ENCODE measurements around the gene INPP5B. TPM values are rescaled to one million over a fixed set of nuclear protein-coding genes. Genes with fewer than 3 reads are reported as not detected.
"Not testable (repeated sequence)": the region's sequence is repeated elsewhere in the genome, so short reads cannot be mapped to it uniquely, and the experiment has no call there.

The INPP5B gene
- 10 to 100 TPM; 34.2 to 52.7 TPM for total RNA-seq

- ATAC-seq (peak; percentile 92 to 94), DNase-seq (ENCODE audit: low spot score in 2 of 2) (peak; percentile 65 to 85)
- no peaks in the 10 kb centered on the region for H3K36me3 Mint-ChIP-seq
- peak within 1 kb of the TSS; percentile 96 to 98 for H3K27ac Mint-ChIP-seq
- no peaks in the 10 kb centered on the region for H3K9me3 Mint-ChIP-seq
Observed at GRCh38 chr1:37946703-37947360, at the start of gene INPP5B. TSS of gene INPP5B (minus strand) at chr1:37947053. CDS start at chr1:37946308, 745 bp downstream.

- peaks cover 0 to 18% of the 10 kb centered on the region in 2 donors for H3K36me3 Mint-ChIP-seq
- peak; percentile 45 to 76 for DNase-seq (ENCODE audit: low spot score in 2 of 2)
- peak overlapping the region; percentile 60 to 70 for H3K27ac Mint-ChIP-seq
- ATAC-seq: peak; percentile 79 to 81
- H3K9me3 Mint-ChIP-seq: no peaks in the 10 kb centered on the region
Observed at GRCh38 chr1:37995751-37996345, 49.0 kb upstream of the INPP5B start.

GRCh38 chr1:37994886-37995566 is 48.2 kb upstream of the INPP5B start:
- DNase-seq (ENCODE audit: low spot score in 2 of 2) (no peak), ATAC-seq (no peak)
- Mint-ChIP-seq H3K27ac (peak overlapping the region; percentile 70 to 93), H3K36me3 (peaks cover 3 to 21% of the 10 kb centered on the region in 2 donors), H3K9me3 (no peaks in the 10 kb centered on the region)

GRCh38 chr1:37989361-37989930 is 42.6 kb upstream of the INPP5B start:
- ATAC-seq (peak; percentile 41 to 66), DNase-seq (ENCODE audit: low spot score in 2 of 2) (peak in 1 of 2 donors; percentile 42)
- H3K27ac Mint-ChIP-seq: peak overlapping the region; percentile 86 to 93
- H3K36me3 Mint-ChIP-seq: peaks cover 26 to 36% of the 10 kb centered on the region in 2 donors
- no peaks in the 10 kb centered on the region for H3K9me3 Mint-ChIP-seq

GRCh38 chr1:37987679-37988078 is 40.8 kb upstream of the INPP5B start:
- DNase-seq (ENCODE audit: low spot score in 2 of 2): no peak
- Mint-ChIP-seq H3K27ac (peak overlapping the region in 1 of 2 donors; percentile 86), H3K9me3 (no peaks in the 10 kb centered on the region), H3K36me3 (peaks cover 30 to 31% of the 10 kb centered on the region in 2 donors)
- ATAC-seq: no peak

GRCh38 chr1:37983546-37983945 is 36.7 kb upstream of the INPP5B start:
- DNase-seq (ENCODE audit: low spot score in 2 of 2): no peak
- Mint-ChIP-seq H3K36me3 (peaks cover 16 to 40% of the 10 kb centered on the region in 2 donors), H3K27ac (peak overlapping the region in 1 of 2 donors; percentile 50), H3K9me3 (no peaks in the 10 kb centered on the region)
- ATAC-seq: no peak

GRCh38 chr1:37978541-37978940 is 31.7 kb upstream of the INPP5B start:
- ATAC-seq (no peak), DNase-seq (ENCODE audit: low spot score in 2 of 2) (no peak)
- Mint-ChIP-seq H3K36me3 (peaks cover 26 to 55% of the 10 kb centered on the region in 2 donors), H3K9me3 (no peaks in the 10 kb centered on the region), H3K27ac (peak overlapping the region; percentile 31 to 36)

- not testable (repeated sequence) for H3K9me3 Mint-ChIP-seq; DNase-seq (ENCODE audit: low spot score in 2 of 2); ATAC-seq
- Mint-ChIP-seq H3K27ac (peak overlapping the region in 1 of 2 donors; percentile 77), H3K36me3 (peaks cover 26 to 50% of the 10 kb centered on the region in 2 donors)
Observed at GRCh38 chr1:37975083-37975482, 28.2 kb upstream of the INPP5B start.

- DNase-seq (ENCODE audit: low spot score in 2 of 2) (no peak), ATAC-seq (no peak)
- Mint-ChIP-seq H3K27ac (peak overlapping the region in 1 of 2 donors; percentile 12), H3K36me3 (peaks cover 26 to 46% of the 10 kb centered on the region in 2 donors), H3K9me3 (no peaks in the 10 kb centered on the region)
Observed at GRCh38 chr1:37974567-37974966, 27.7 kb upstream of the INPP5B start.

- H3K36me3 Mint-ChIP-seq: peaks cover 26 to 42% of the 10 kb centered on the region in 2 donors
- DNase-seq (ENCODE audit: low spot score in 2 of 2); H3K9me3 Mint-ChIP-seq; H3K27ac Mint-ChIP-seq; ATAC-seq: not testable (repeated sequence)
Observed at GRCh38 chr1:37973684-37974083, 26.8 kb upstream of the INPP5B start.

- DNase-seq (ENCODE audit: low spot score in 2 of 2) (no peak), ATAC-seq (no peak)
- Mint-ChIP-seq H3K36me3 (peaks cover 1 to 19% of the 10 kb centered on the region in 2 donors), H3K9me3 (no peaks in the 10 kb centered on the region), H3K27ac (no peak overlapping the region)
Observed at GRCh38 chr1:37965301-37965700, 18.4 kb upstream of the INPP5B start.

- Mint-ChIP-seq H3K36me3 (peaks cover 6 to 19% of the 10 kb centered on the region in 2 donors), H3K27ac (peak overlapping the region in 1 of 2 donors; percentile 44)
- H3K9me3 Mint-ChIP-seq; ATAC-seq; DNase-seq (ENCODE audit: low spot score in 2 of 2): not testable (repeated sequence)
Observed at GRCh38 chr1:37964106-37964505, 17.3 kb upstream of the INPP5B start.

- H3K27ac Mint-ChIP-seq: no peak overlapping the region
- DNase-seq (ENCODE audit: low spot score in 2 of 2): no peak
- H3K36me3 Mint-ChIP-seq: peaks cover 0 to 6% of the 10 kb centered on the region in 2 donors
- no peak for ATAC-seq
- H3K9me3 Mint-ChIP-seq: no peaks in the 10 kb centered on the region
Observed at GRCh38 chr1:37958690-37959089, 11.8 kb upstream of the INPP5B start.

- ATAC-seq (peak in 1 of 2 donors; percentile 23), DNase-seq (ENCODE audit: low spot score in 2 of 2) (no peak)
- Mint-ChIP-seq H3K36me3 (peaks cover 0 to 6% of the 10 kb centered on the region in 2 donors), H3K27ac (no peak overlapping the region), H3K9me3 (no peaks in the 10 kb centered on the region)
Observed at GRCh38 chr1:37955685-37956084, 8.8 kb upstream of the INPP5B start.

- ATAC-seq (no peak), DNase-seq (ENCODE audit: low spot score in 2 of 2) (no peak)
- Mint-ChIP-seq H3K36me3 (no peaks in the 10 kb centered on the region), H3K27ac (no peak overlapping the region), H3K9me3 (no peaks in the 10 kb centered on the region)
Observed at GRCh38 chr1:37954316-37954971, 7.6 kb upstream of the INPP5B start.

GRCh38 chr1:37952738-37953137 is 5.9 kb upstream of the INPP5B start:
- Mint-ChIP-seq H3K36me3 (no peaks in the 10 kb centered on the region), H3K27ac (peak overlapping the region in 1 of 2 donors; percentile 23), H3K9me3 (no peaks in the 10 kb centered on the region)
- DNase-seq (ENCODE audit: low spot score in 2 of 2) (no peak), ATAC-seq (no peak)

Data from activated naive CD4-positive, alpha-beta T cell treated with anti-CD3 and anti-CD28 coated beads, Interleukin-2, amount 50 U/mL, for 72 hours (primary cell).